Fibroblast of mammary gland (primary cell): ENCODE measurements around the gene LRIG1.

ENCODE experiments used
- DNase-seq: peaks from one replicate; pipeline ENCODE4 v3.0.0-alpha.2; 2010; ENCODE audit warnings: low read depth
- H3K4me3 ChIP-seq: 2 replicates; pipeline ENCODE4 v1.5.1; 2011; ENCODE audit warnings: low read depth, mild to moderate bottlenecking, low read length, moderate library complexity; ENCODE audit not compliant: control insufficient read depth
- TF ChIP-seq, protein P1 (sequence below): conservative IDR thresholded peaks from 2 replicates; pipeline ENCODE4 v1.5.1; 2011; ENCODE audit warnings: low read depth, low read length, inconsistent platforms; ENCODE audit not compliant: control insufficient read depth, insufficient read depth

The LRIG1 gene

DNA sequence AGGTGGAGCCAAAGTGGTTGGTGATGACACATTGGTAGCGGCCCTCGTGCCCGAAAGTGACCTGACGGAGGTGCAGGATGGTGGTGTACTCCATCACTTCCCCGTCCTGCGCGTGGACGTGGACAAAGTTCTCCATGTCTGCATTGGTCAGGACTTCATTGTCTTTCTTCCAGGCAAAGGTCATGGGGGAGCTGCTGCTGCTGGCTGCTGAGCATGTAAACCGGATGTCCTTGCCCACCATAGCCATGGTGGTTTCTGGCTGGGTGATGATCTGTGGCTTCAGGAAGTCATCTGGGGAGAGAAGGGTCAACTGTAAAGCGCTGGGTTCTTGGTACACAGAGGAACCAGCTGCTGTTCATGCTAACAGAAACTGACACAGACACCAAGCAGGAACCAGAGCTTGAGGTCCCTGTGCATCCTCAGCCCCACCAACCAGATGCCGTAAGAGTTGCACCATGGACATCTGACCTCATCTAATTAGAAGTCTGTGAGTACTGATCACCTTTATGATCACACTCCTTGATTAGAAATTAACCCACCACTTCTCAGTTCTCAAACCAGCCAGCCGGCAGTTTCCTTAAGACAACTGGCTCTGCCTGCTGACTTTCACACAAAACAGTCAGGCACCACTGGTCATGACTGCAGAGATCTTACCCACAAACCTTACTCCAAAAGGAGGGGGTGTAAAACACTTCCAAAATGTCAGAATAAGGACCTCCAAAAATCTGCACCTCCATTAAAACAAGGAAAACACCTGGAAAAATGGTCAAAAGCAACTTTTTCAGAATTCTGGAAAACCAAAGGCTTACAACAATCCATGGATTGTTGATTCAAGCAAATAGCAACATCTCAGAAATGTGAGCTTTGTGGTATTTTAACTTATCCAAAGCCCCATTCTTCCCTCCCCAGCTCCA, 114.6 kb downstream of the LRIG1 start:
- TF ChIP-seq, protein P1, sequence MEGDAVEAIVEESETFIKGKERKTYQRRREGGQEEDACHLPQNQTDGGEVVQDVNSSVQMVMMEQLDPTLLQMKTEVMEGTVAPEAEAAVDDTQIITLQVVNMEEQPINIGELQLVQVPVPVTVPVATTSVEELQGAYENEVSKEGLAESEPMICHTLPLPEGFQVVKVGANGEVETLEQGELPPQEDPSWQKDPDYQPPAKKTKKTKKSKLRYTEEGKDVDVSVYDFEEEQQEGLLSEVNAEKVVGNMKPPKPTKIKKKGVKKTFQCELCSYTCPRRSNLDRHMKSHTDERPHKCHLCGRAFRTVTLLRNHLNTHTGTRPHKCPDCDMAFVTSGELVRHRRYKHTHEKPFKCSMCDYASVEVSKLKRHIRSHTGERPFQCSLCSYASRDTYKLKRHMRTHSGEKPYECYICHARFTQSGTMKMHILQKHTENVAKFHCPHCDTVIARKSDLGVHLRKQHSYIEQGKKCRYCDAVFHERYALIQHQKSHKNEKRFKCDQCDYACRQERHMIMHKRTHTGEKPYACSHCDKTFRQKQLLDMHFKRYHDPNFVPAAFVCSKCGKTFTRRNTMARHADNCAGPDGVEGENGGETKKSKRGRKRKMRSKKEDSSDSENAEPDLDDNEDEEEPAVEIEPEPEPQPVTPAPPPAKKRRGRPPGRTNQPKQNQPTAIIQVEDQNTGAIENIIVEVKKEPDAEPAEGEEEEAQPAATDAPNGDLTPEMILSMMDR = no peak
- H3K4me3 ChIP-seq = no peak overlapping the region
- DNase-seq = no peak

DNA sequence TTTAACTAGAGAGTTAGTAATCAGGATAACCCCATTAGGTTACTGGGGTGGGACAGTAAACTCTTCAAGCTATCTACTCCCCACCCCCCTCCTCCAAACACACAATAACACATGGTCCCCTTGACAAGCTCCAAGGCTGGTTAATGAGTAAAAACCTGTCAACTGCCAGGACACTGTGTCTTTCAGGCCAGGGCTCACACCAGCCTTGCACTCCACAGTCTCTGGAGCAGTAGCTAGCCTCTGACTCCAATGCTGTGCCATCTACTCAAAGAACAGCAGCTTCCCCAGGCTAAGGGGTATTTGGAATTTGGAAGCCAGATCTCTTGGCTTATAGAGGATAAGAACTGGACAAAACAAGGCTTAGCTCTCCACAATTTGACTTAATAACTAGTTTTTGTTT, 115.8 kb downstream of the LRIG1 start:
- H3K4me3 ChIP-seq = no peak overlapping the region
- DNase-seq = no peak
- TF ChIP-seq, protein P1 = no peak

DNA sequence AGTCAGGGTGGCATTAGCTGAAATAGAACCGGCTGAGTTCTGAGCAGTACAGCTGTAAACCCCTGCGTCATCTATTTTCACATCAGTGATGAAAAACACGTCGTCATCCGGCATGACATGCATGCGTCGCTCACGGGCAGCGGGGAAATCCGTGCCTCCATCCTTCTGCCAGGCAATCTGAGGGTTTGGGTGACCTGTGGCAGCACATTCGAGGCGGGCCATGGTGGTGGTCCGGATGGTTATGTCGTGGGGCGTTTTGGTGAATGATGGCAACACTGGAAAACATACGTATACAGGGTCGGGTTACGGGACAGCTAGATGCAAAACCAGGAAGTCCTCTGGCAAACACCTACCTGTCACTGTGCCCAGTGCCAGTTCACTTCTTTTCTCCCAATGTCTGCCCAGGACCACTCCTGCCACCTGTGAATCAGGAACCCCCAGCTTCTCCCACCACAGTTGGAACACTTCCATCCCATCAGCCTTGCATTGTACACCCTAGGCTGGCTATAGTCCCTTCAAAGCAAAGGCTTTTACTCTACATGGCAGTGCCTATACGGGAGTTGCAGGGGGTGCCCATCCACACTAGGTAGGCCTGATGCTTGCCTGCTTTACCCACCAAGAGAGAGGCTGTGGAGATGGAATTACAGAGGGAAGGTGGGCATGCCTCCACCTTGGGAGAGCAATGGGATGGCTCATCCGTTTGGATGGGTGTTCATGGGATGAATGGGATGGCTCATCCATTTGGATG, 116.7 kb downstream of the LRIG1 start:
- TF ChIP-seq, protein P1 = no peak
- no peak for DNase-seq
- H3K4me3 ChIP-seq = no peak overlapping the region

DNA sequence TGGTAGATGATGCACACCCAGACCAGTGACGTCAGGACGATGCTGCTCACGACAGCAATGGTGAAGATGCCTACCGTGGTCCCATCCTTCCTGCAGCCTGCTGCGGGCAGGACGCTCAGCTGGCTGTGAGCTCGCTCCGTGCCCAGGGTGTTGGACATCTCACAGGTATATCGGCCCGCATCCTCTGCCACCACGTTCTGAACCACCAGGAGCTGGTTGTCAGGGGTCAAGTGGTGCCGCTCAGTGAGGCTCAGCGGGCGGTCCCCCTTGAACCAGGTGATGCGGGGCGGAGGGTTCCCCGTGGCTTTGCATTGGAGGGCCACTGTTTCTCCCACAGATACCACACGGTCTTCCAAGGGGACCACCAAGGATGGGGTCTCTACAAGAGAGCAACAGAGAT, 117.8 kb downstream of the LRIG1 start:
- no peak overlapping the region for H3K4me3 ChIP-seq
- no peak for DNase-seq
- TF ChIP-seq, protein P1 = no peak

DNA sequence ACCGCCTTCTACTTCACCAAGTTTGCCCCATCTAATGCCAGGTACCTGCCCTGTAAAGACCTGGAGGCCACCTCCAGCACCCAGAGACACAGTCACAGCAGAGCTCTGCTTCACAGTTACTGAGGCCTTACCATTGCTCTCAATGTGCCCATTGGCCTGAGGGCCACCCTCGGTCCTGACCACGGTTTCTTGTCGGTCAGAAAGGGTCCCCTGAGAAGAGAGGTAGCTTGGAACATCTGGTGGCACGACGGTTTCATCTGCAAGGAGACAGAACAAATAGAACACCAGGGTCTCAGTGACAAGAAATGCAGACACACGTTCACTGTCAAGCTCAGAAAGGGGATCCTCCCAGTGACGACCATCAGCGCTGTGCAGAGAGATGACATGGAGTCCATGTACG, 118.7 kb downstream of the LRIG1 start:
- TF ChIP-seq, protein P1 = no peak
- no peak for DNase-seq
- H3K4me3 ChIP-seq = no peak overlapping the region

DNA sequence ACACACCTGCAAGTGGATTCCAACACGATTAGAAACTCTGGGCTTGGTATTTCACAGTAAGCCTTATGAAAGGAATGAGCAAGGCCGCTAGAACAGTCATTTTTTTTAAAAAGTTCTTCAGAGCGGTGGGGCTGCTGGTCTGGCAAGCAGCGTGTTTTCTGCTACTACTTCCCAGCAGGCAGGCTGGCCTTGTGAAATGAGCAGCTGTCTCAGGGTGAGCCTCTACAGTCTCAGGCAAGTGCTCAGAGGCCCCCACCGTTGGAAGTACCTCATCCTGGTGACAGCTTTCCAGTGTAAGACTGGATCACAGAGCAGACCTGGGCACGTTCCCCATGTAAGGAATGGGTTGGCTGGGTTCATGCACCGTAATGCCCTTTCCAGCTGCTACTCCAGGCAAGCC, 119.2 kb downstream of the LRIG1 start:
- no peak for DNase-seq
- H3K4me3 ChIP-seq = no peak overlapping the region
- TF ChIP-seq, protein P1 = no peak
